ENCODE data around the gene RUSF1. TPM values are rescaled to one million over a fixed set of nuclear protein-coding genes. Genes with fewer than 3 reads are reported as not detected.

The RUSF1 gene
- polyA plus RNA-seq, 1 of the 3 experiments (the other 2 are of a cell fraction): 36.5 TPM

GRCh38 chr16:31472709-31473203, 35.4 kb downstream of the RUSF1 start (continued):
- 0 out of 2 replicates have a peak, but pooled peaks have one; percentile 36 for TF ChIP-seq RFX5 (IDR thresholded peaks at IDR 0.05; ENCODE audit: low read length)
- TF ChIP-seq EP300 (IDR thresholded peaks at IDR 0.05; ENCODE audit: borderline replicate concordance in 1 of 2, low read depth in 1 of 2, low read length in 1 of 2): no peak
- TF ChIP-seq ZBTB33 (IDR thresholded peaks at IDR 0.05; ENCODE audit: borderline replicate concordance, low read depth): no peak
- no peak for TF ChIP-seq RXRA (IDR thresholded peaks at IDR 0.05; ENCODE audit: borderline replicate concordance, low read depth)
- TF ChIP-seq RCOR1 (IDR thresholded peaks at IDR 0.05; ENCODE audit: low read length): peak; percentile 93
- TF ChIP-seq MXI1 (IDR thresholded peaks at IDR 0.05; ENCODE audit: low read depth, low read length): no peak
- peak; percentile 28 for TF ChIP-seq POLR2AphosphoS5 (IDR thresholded peaks at IDR 0.05; ENCODE audit: low read depth, low read length)
- TF ChIP-seq ELF1 (IDR thresholded peaks at IDR 0.05): no peak
- peak; percentile 91 for TF ChIP-seq CTCF (IDR thresholded peaks at IDR 0.05)
- no peak for TF ChIP-seq EZH2phosphoT487 (IDR thresholded peaks at IDR 0.05; ENCODE audit: borderline replicate concordance, low read depth)
- peak; percentile 62 for TF ChIP-seq FOXM1 (IDR thresholded peaks at IDR 0.05; ENCODE audit: low read depth)
- no peak for TF ChIP-seq YY1 (IDR thresholded peaks at IDR 0.05; ENCODE audit: low read depth)
- TF ChIP-seq GABPA (IDR thresholded peaks at IDR 0.05; ENCODE audit: low read depth): no peak
- no peak for TF ChIP-seq CHD2 (IDR thresholded peaks at IDR 0.05; ENCODE audit: low read length, partially characterized antibody)
- no peak for TF ChIP-seq TCF12 (IDR thresholded peaks at IDR 0.05)
- no peak for TF ChIP-seq TEAD4 (IDR thresholded peaks at IDR 0.05; ENCODE audit: borderline replicate concordance, insufficient read depth)
- no peak; the same call in 1 of the 2 replicates for TF ChIP-seq RAD21 (IDR thresholded peaks at IDR 0.05; ENCODE audit: low read length)
- TF ChIP-seq MEF2A (IDR thresholded peaks at IDR 0.05; ENCODE audit: borderline replicate concordance, low read depth): no peak
- TF ChIP-seq NRF1 (IDR thresholded peaks at IDR 0.05; ENCODE audit: low read depth, low read length): no peak
